ENCODE results near the gene PREX1. TPM values are rescaled to one million over a fixed set of nuclear protein-coding genes. Genes with fewer than 3 reads are reported as not detected.
"Not testable (repeated sequence)": the region's sequence is repeated elsewhere in the genome, so short reads cannot be mapped to it uniquely, and the experiment has no call there.

The PREX1 gene, protein sequence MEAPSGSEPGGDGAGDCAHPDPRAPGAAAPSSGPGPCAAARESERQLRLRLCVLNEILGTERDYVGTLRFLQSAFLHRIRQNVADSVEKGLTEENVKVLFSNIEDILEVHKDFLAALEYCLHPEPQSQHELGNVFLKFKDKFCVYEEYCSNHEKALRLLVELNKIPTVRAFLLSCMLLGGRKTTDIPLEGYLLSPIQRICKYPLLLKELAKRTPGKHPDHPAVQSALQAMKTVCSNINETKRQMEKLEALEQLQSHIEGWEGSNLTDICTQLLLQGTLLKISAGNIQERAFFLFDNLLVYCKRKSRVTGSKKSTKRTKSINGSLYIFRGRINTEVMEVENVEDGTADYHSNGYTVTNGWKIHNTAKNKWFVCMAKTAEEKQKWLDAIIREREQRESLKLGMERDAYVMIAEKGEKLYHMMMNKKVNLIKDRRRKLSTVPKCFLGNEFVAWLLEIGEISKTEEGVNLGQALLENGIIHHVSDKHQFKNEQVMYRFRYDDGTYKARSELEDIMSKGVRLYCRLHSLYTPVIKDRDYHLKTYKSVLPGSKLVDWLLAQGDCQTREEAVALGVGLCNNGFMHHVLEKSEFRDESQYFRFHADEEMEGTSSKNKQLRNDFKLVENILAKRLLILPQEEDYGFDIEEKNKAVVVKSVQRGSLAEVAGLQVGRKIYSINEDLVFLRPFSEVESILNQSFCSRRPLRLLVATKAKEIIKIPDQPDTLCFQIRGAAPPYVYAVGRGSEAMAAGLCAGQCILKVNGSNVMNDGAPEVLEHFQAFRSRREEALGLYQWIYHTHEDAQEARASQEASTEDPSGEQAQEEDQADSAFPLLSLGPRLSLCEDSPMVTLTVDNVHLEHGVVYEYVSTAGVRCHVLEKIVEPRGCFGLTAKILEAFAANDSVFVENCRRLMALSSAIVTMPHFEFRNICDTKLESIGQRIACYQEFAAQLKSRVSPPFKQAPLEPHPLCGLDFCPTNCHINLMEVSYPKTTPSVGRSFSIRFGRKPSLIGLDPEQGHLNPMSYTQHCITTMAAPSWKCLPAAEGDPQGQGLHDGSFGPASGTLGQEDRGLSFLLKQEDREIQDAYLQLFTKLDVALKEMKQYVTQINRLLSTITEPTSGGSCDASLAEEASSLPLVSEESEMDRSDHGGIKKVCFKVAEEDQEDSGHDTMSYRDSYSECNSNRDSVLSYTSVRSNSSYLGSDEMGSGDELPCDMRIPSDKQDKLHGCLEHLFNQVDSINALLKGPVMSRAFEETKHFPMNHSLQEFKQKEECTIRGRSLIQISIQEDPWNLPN (N-terminal part only)
- 3.9 and 4.7 TPM in 2 replicates for polyA plus RNA-seq (2014; cell fraction: cytosol; rRNA removed)
- 5.1 and 11.4 TPM in 2 replicates for polyA plus RNA-seq (2014; cell fraction: nucleus; rRNA removed)

DNA sequence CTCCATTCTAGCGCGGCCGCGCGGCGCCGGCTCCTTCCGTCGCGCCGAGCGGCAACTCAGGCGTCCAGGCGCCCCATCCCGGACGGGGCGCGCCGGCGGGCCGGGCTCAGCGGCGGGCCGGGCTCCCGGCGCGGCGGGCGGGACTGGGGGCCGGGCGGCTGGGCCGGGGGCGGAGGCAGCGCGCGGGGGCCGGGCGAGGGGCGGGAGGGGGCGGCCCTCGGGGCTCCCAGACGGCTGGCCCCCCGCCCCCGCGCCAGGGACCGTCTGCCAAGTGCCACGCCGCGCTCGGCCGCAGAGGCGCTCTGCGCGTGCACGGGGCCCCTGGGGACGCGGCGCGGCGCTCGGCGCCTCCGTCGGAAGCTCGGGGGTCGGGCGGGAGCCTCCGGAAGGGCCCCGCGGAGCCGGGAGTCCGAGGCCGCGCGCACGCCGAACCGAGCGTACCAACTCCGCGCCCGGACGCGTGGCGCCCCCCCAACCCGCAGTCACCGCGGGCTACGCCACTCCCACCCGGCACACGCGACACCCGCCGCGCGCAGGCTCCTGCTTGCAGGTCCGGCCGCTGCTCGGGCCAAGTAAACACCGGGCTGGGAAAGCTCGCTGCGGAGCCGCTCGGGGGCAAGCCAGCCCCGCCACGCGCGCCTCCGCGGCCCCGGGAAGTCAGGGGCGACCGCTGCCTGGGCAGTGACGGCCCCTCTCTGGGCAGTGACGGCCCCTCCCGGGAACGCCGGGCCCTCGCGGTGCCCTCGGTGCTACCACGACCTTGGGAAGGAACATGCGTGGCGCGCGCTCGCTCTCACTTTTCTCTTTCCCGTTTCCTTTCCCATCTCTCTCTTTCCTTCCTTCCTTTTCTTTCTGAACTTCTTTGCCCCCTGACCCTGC lies at the start of gene PREX1:
Gene PREX1 (minus strand): TSS at position 145 of the 879 bp plus-strand sequence. CDS start 139 bp downstream, at position 6.
- DNase-seq (ENCODE audit: low spot score): peak; percentile 52

- DNase-seq (ENCODE audit: low spot score): no peak
Observed at GRCh38 chr20:48877304-48877703, 49.5 kb upstream of the PREX1 start.

DNA sequence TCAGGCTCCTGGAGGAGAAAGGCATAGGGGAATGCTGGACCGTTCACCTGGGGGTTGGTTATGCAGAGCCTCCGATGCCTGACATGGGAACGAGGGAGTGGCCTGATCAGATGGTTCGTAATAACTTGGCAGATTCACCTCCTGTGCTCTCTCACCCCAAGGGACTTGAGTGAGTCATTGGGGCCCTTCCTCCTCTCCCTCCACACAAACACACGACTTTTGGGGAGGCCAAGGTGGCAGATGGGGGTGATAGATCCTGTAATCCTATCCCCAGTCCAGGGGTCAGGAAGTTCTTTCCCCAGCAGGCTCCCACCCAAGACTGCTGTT lies 48.1 kb upstream of the PREX1 start:
- no peak for DNase-seq (ENCODE audit: low spot score)

GRCh38 chr20:48875233-48875913 lies 47.6 kb upstream of the PREX1 start:
- DNase-seq (ENCODE audit: low spot score): no peak

DNA sequence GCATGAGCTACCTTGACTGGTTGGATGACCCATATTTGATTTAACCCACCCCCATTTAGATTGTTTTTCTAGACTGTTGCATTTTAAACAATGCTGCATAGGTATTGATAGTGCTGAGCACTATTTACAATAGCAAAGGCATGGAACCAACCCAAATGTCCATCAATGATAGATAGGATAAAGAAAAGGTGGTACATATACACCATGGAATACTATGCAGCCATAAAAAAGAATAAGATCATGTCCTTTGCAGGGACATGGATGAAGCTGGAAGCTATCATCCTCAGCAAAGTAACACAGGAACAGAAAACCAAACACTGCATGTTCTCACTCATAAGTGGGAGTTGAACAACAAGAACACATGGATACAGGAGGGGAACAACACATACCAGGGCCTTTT lies 41.6 kb upstream of the PREX1 start:
- DNase-seq (ENCODE audit: low spot score): not testable (repeated sequence)

GRCh38 chr20:48866936-48867335 lies 39.1 kb upstream of the PREX1 start:
- DNase-seq (ENCODE audit: low spot score): no peak

GRCh38 chr20:48864738-48865318 lies 37.0 kb upstream of the PREX1 start:
- DNase-seq (ENCODE audit: low spot score): no peak

DNA sequence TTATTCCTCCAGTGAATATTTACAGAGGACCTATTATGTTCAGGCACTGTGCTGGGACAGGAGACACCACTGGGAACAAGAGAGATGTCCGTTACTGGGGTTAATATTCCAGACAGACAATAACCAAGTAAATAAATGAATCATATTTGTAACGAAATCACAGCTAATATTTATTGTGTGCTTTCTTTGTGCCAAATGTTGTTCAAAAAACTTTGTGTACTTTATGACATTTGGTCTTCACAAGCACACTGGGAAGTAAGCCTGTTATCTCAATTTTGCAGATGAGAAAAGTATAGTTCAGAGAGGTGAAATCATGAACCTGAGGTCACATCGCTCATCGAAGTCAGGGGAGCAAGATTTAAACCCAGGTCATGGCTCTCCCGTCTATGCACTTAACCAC lies 36.5 kb upstream of the PREX1 start:
- DNase-seq (ENCODE audit: low spot score): no peak

- no peak for DNase-seq (ENCODE audit: low spot score)
Observed at GRCh38 chr20:48862279-48862678, 34.5 kb upstream of the PREX1 start.

DNA sequence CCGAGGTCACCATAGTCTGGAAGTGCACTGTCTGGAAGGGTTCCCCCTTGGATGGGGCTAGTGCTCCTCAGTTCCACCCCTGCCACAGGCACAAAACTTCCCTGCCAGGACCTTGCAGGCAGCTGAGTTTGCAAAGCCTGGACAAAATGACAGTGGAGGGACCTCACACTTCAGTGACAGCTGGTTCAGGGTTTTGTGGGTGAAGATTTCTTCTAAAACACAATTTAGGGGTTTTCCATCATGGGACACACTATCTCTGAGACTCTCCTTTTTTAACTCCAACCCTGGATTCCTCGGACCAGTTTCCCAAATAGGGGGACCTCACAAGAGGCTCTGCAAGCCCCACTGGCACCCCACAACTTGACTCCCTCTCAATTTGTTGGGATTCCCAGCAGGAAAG lies 33.6 kb upstream of the PREX1 start:
- DNase-seq (ENCODE audit: low spot score): no peak

- no peak for DNase-seq (ENCODE audit: low spot score)
Observed at GRCh38 chr20:48858075-48858790, 30.4 kb upstream of the PREX1 start.

GRCh38 chr20:48856130-48856529 lies 28.3 kb upstream of the PREX1 start:
- DNase-seq (ENCODE audit: low spot score): no peak

GRCh38 chr20:48855046-48855445 lies 27.2 kb upstream of the PREX1 start:
- DNase-seq (ENCODE audit: low spot score): no peak

DNA sequence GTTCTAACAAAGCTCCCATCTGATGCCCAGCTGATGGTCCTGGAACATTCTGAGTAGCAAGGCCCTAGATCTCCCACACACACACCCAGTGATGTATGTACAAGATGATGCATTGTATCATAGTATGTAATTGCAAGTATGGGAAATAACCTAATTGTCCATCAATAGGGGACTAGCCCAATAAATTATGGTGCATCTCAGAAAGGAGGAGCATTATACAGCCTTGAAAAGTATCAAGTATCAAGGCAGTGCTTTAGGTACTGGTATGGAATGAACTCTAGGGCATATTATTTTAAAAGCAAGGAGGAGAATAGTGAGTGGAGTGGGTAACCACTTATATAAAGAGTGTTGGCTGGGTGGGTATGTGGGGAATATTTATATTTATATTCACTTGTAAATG lies 24.8 kb upstream of the PREX1 start:
- DNase-seq (ENCODE audit: low spot score): no peak

DNA sequence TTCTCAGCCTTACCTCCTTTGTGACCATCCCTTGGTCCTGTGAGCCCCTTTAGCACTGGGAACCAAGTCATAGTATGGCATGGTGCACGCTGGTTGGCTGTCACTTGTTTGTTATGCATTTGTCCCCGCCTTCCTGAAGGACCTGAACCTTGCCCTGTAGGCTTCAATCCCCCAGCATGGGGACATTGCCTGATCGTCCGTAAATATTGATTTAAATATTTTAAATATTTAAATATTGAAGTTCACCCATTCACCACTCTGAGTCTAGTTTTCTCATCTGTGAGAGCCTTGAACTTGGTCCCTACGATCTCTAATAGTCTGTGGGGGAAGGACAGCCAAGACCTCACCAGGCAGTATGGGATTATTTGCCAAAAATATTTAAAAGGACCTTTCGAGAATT lies 23.8 kb upstream of the PREX1 start:
- DNase-seq (ENCODE audit: low spot score): no peak

GRCh38 chr20:48850977-48851299 lies 23.1 kb upstream of the PREX1 start:
- no peak for DNase-seq (ENCODE audit: low spot score)

DNA sequence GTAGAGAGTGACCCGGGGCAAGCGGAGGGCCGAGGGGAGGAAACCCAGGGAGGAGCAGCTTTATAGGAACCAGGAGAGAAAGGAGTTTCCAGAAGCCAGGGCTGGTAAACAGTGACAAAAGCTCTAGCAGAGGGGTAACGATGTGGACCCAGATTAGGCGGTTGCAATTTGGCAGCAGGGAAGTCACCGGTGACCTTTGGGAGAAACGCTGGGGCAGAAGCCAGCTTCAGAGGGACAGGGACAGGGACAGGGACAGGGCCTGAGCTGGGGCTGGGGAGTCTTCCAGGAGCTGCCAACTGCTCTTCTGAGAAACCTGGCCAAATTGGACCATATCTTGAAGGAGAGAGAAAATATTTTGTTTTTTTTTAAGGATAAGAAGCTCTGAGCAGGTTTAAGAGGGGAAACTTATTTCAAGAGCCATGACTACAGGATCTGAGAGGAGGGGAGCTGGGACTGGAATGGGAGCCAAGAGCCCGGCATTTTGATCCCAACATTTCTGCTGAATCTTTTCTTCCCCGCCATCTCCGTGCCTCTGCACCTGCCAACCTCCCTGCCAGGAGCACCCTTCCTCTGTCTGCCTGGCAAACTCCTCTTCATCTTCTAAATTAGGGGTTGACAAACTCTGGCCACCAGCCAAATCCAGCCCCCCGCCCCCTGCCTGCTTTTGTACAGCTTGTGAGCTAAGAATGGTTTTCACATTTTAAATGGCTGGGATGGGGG lies 22.6 kb upstream of the PREX1 start:
- no peak for DNase-seq (ENCODE audit: low spot score)

- DNase-seq (ENCODE audit: low spot score): no peak
Observed at GRCh38 chr20:48849779-48850178, 22.0 kb upstream of the PREX1 start.

- DNase-seq (ENCODE audit: low spot score): no peak
Observed at GRCh38 chr20:48849299-48849698, 21.5 kb upstream of the PREX1 start.

Data from SK-N-DZ (cell line).